Right kidney (tissue), 1 donor: Measurements from ENCODE around the gene ASIC2.

Experiments used
- DNase-seq: peaks from one replicate; pipeline ENCODE4 v3.0.0-alpha.2; 2016

The ASIC2 gene

DNA sequence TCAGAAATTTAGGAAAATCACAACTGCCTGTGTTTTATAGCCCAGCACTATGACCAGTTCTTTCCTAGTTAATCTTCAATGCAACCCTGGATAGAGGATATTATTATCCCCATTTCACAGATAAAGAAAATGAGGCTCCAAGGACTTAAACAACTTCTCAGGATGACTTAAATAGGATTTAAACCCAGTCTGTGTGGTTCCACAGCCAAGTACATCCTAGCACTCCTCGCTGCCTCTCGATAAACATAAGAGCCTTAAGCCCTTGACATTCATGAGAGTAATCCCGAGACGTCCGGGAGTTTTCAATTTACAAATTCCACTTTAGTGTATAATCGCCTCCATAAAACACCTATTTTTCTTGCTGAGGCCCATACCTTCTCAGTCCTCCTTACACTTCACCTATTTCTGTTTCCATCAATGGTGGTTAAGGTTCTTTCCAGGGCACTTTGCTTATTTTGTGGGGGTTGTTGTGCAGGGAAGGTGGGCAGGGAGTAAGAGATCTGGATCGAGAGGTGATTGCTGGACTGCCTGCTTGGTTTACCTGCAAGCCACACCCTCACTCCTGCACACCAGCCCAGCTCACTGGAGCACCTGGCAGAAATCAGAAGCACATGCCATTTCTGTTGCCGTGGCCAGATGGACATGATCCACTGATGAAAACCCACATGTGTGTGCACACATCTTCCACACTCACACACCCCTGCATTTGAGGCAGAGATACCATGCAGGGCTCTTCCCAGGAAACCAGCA lies 50.5 kb downstream of the ASIC2 start:
- DNase-seq = no peak

- DNase-seq = no peak
Observed at GRCh38 chr17:33241390-33241789, 51.7 kb downstream of the ASIC2 start.

GRCh38 chr17:33240362-33240761 lies 52.7 kb downstream of the ASIC2 start:
- no peak for DNase-seq

GRCh38 chr17:33239702-33240101 lies 53.4 kb downstream of the ASIC2 start:
- no peak for DNase-seq

DNA sequence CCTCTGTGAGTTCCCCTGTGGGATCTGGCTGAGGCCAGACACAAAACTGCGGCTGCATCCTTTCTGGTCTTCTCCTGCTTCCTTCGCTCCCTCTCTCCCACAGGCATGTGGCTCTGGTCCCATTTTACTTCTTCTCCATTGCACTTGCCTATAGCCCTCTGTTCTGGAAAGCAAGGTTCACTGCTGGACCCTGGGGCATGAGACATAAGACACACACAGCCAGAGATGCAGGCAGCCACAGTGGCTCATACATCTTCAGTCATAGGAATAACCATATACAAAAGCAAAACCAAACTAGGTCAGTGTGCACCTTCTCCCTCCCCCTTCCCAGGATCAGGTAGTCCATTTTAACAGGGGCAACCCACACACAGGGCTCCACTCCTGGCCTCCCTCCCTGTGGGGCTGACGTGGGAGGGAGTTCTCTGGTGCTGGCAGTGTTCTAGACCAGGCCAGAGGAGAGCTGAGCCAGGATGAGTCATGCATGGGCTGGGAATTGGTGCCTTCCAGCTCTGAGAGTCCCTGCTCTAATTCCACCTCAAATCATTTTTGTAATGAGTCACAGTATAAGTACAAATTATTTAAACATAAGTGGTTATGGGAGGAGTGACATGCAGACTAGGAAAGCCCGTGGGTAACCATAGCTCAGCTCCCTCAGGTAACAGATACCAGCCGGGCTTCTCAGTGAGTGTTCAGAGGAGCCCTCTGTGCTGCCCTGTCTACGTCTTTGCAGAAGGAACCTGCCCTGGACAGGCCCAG lies 58.0 kb downstream of the ASIC2 start:
- DNase-seq = no peak

DNA sequence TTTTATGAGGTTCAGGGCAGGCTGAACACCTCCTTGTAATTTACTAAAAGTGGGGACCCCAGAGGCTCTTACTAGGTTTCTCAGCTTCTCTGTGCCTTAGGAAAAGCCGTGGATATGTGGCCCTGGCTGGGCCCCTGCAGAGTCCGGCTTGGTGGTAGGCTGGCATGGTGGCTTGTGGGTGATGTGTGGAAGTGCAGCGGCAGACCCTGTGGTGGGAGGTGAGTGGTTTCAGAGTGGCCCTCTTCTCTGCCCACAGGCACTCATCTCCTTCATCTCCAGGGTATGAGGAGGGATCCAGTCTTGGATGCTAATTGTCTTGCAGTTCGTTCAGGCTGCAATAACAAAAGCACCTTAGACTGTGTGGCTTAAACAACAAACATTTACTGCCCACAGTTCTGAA lies 58.9 kb downstream of the ASIC2 start:
- DNase-seq = no peak

GRCh38 chr17:33233811-33234177 lies 59.3 kb downstream of the ASIC2 start:
- no peak for DNase-seq

DNA sequence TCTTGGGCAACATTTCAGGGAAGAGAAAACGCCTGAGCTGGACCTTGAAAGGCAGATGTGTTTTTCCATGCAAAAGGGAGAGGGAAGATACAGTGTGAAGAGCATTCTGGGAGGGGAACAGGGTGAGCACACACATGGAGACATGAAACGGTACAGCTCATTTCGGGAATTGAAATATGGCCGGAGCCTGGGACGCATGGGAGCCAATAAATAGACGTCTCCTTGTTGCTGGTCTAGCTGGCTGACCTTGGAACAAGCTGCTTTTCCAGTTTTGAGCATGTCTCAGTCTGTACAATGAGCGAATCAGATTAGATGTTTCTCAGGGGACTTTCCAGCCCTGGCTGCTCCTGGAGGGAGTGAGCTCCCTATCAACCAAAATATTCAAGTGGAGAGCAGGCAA lies 63.6 kb downstream of the ASIC2 start:
- DNase-seq = no peak

- no peak for DNase-seq
Observed at GRCh38 chr17:33229028-33229427, 64.1 kb downstream of the ASIC2 start.

DNA sequence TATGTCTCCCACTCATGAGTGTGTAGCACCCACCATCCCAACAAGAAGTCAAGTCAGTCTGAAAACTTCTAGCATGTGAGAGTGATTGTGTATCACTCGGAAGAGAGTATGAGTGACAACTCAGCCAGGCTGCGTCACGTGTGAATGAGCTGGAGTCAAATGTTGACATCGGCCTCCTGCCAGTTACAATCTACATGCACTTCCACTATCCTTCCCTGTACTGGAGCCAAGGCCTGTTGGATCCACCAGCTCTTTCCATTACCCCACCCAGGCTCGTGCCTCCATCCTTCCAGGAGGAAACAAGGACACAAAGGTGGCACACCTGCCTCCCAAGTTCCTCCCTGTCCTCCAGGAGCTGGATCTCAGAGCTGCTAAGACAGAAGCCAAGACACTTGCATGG lies 64.5 kb downstream of the ASIC2 start:
- no peak for DNase-seq

DNA sequence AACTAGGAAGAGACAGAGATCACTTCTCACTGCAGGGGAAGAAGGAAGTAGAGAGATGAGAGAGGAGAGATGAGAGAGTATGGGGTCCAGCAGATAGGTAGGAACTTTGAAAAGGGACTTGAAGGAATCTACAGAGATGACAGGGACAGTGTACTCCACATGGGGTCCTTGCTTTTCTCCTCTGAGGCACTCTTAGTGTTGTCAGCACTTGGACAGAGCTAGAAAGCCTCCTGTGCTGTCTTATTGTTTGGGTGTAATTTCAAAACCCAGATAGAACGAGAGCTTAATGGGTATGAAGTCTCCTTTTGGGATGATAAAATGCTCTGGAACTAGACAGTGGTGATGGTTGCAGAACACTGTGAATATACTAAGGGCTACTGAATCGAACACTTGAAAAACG lies 65.2 kb downstream of the ASIC2 start:
- DNase-seq = no peak

DNA sequence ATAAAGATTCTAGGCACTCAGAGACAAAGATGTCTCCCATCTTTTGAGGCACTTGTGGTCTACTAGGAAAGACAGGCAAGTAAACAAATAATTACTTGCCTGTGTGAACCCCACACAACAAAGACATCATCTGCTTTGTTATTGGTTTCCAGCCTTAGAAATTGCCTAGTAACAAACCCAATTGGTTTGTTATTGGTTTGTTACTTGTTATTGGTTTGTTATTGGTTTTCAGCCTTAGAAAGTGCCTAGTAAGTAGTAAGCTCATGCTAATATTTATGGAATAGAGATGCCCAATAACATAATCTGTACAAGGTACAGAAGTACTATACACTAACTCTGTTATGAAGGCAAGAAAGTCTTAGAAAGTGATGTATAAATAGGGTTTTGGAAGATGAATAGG lies 67.1 kb downstream of the ASIC2 start:
- no peak for DNase-seq

DNA sequence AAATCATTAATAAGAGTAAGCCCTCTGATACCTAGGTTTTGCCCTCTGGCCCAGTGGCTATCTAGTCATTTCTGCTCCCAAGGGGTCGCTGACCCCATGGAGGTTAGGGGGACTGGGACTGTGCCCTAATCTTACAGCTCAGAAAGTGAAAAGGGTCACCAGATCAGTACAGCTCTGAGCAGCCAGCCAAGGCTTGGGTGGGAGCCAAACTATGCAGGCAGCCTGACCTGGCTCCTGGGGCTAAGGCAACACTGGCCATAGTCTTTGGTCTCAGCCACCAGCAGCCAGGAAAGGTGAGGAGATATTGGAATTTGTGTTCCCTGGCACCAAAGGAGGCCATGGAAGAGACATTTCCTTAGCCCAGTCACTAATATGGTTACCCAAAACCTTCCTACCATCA lies 67.6 kb downstream of the ASIC2 start:
- no peak for DNase-seq

DNA sequence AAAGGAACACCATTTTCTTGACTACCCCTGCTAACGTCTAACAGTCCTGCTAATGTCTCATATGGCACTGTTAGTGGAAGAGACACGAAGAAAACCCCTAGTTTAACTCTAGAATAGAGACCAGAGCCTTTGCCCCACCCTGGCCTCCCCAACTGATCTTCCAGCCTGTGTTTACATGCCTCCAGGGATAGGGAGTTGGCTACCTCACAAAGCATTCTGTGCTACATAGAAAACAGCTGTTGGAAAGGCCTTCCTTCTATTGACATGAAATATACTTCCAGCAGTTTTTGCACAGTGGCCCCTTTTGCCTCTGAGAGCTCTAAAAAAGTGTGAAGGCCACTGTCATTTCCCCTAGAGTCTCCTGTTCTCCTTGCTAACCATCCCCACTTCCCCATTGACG lies 73.1 kb downstream of the ASIC2 start:
- DNase-seq = no peak

DNA sequence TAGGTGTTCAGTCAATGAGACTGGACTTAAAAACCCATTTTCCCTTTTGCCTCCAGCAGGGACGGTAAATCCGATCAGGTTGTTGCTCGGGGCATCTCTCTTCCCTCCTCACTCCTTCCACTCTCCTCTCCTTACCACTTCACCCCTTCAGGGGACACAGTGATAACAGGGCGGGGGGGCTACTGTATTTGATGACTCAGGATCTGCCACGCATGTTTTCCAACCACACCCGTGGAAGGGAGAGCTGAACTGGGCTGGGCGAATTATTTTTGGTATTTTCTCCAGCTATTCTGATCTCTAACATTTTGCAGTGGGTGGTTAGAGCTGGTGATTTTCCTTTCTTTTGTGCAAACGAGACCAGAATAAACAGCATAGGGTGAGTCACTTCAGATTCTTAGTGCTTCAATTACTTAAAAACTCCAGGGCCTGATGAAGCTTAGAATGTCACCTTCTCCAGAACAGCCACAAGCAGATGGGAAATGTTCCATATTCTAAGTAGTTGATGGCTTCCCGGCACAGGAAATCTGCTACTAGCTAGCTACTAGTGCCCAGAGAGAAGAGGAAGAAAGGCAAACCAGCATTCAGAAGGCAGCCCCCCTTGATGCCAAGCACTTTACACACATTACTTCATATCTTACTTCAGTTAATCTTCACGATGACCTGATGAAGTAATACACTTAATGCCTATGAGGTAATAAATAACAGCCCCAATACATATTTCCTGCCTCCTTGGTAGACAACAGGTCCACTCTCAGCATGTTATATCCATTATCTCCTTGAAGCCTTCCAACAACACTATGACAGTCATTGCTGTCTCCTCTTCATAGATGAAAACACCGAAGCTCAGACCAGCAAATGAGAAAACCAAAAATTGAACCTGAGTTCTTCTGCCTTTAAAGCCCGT lies 74.1 kb downstream of the ASIC2 start:
- no peak for DNase-seq

GRCh38 chr17:33217891-33218290 lies 75.2 kb downstream of the ASIC2 start:
- DNase-seq = no peak

- DNase-seq = no peak
Observed at GRCh38 chr17:33214996-33215395, 78.1 kb downstream of the ASIC2 start.

GRCh38 chr17:33210285-33210684 lies 82.8 kb downstream of the ASIC2 start:
- DNase-seq = no peak

DNA sequence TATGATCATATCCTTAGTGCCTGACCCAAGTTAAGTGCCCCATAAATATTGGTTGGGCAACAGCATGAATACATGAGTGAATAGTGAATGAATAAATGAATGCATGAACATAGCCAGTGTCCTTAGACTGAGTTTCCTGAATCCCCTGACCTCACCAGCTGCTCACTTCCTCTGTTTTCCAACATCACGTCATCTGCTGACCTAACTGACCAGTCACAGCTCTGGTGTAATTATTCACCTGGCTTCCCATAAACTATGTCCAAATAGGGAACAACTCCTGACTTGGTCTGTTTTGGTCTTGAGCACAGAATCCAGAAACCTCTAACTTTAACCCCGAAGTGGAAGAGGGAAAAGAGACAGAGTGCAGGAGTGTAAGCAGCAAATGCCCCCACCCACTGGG lies 83.4 kb downstream of the ASIC2 start:
- DNase-seq = no peak

- DNase-seq = no peak
Observed at GRCh38 chr17:33207231-33207630, 85.9 kb downstream of the ASIC2 start.

- DNase-seq = no peak
Observed at GRCh38 chr17:33205552-33205951, 87.5 kb downstream of the ASIC2 start.

- DNase-seq = no peak
Observed at GRCh38 chr17:33204701-33205100, 88.4 kb downstream of the ASIC2 start.

DNA sequence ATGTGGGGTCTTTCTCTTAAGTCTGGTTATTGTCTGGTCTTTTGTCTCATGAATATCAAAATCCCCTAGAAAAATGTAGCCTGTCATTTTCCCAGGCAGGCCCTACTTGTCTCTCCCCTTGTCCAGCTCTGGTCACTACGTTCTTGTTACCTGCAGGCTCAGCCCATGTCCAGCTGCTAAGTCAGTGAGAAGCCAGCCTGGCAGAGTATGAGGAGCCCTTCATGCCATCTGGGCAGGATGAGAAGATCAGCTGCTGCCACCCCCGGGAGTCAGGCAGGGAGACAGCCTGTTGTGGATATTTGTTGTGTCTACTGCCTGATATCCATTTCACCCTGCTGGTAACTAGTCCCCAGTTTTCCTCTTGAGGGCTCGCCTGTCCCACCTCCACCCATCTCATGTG lies 88.9 kb downstream of the ASIC2 start:
- no peak for DNase-seq
